DOHH2 (cell line): ENCODE measurements around the gene C10orf143.

ENCODE experiments used
- CTCF ChIP-seq: fragments of 200-600 bp; sonication (generic); IDR thresholded peaks from one replicate; pipeline ENCODE4 v1.5.1; 2014; ENCODE audit warnings: antibody characterized with exemption, mild to moderate bottlenecking, low read depth, low read length; ENCODE audit not compliant: poor library complexity, severe bottlenecking
- EZH2phosphoT487 ChIP-seq: fragments of 200-600 bp; sonication (generic); IDR thresholded peaks from 2 replicates; pipeline ENCODE4 v1.6.1; 2017; ENCODE audit warnings: borderline replicate concordance, mild to moderate bottlenecking, antibody characterized with exemption, low read length, moderate library complexity, mixed read lengths

DNA sequence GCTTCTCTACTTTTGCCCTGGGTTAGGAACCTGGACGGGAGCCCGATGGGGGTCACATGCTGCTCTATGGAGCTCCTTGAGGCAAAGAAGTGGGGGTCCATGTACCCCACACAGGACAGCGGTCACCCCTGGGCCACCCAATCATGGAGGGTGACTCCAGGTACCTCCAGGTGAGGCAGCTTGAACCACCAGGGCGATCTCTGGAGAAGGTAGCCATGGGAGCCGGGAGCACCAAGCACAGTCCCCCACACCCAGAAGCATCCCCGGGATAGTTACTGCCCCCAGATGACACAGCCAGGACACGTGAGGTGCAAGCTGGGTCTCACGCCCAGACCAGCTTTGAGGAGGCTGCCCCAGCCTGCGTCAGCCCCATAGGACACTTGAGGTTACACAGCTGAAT lies 58.4 kb downstream of the C10orf143 start:
- TF ChIP-seq EZH2phosphoT487: no peak
- no peak for TF ChIP-seq CTCF
